ENCODE data around the gene SNAP29.

SNAP29 gene

DNA sequence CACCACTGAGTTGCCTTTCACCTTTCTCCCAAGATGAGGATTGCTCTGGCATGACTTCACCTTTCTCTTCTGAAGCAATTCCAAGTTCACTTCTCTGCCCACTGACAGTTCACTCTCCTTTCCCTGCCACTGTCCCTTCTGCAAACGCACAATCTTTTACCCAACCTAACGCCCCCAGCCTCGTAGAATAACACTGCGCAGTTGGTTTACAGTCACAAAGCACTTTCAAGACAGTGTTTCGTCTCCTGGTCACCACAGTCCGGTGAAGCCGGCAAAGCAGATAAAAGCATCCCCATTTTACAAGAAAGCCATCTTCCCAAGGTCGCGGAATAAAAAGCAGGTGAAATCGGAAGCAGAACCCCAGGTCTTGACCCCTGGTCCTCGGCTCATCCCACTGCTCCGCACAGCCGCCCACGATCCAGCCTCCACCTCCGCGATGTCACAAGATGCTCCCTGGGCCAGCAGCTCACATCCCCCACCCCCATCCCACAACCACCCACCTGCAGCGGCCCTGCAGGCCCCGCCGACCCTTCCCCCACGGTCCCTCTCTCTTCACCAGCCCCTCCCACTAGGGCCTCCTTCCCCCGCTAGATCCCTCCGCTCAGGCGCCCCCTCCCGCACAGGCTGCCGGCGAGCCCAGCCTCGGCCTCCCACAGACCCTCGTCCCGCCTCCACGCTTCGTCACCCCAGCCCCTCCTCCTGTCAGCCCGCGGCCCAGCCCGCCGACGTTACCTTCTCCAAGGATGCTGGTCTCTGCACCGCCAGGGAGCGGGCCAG lies 781 bp upstream of the SNAP29 start:
- peak overlapping the region; percentile 88 for H3K9ac ChIP-seq (ENCODE audit: low read depth, low read length)
- H3K9me3 ChIP-seq (ENCODE audit: insufficient read depth, low read depth, low read length): no peaks in the 10 kb centered on the region
- peaks cover 9% of the 10 kb centered on the region; the same call in 1 of the 2 replicates for H3K4me1 ChIP-seq (ENCODE audit: insufficient read depth, low read length)
- peak overlapping the region; percentile 52 for H3K27ac ChIP-seq (ENCODE audit: low read length)
- H3K4me3 ChIP-seq (ENCODE audit: low read length): peak overlapping the region; percentile 95
- no peaks in the 10 kb centered on the region for H3K36me3 ChIP-seq (ENCODE audit: insufficient read depth, low read depth, low read length)
- peaks cover 8% of the 10 kb centered on the region; the same call in 1 of the 2 replicates for H3K27me3 ChIP-seq (ENCODE audit: insufficient read depth, low read length)

DNA sequence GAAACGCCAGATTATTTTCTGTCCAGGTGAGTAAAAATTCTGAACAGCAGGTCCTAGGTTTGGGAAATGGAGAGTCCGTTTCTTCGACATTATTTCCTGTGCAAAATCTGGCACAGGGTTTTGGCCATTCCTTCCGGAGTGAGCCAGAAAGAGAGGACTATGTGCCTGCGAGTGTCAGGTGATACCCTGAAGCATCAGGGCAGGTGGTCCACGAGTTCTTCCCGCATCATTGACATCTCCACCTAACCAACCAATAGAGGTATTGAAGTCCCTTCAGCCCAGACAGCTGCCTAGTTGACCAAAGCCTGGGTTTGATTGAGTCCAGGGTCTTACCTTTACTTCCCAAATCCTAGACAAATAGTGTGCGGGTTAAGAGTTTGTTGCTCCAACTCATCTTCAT lies 808 bp downstream of the SNAP29 start:
- Histone ChIP-seq H3K27ac (ENCODE audit: low read length) (no peak overlapping the region), H3K27me3 (ENCODE audit: insufficient read depth, low read length) (peaks cover 8% of the 10 kb centered on the region; the same call in 1 of the 2 replicates)

DNA sequence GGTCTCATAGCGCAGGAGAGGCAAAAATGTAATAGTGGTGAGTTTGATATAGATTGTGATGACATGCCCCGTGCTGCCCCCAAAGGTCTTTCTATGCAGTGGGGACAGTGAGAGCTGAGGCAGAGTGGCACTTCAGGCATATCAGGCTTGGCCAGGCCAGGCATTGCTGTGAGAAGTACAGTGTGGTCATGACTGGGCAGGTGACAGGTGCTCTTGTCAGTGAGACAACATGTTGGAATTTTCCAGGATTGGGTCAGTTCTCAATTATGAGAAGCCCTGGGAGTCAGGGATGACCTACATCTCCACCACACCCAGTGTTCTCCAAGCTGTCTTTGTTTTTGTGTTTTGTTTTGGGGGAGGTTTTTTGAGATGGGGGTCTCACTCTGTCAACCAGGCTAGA lies 3.7 kb downstream of the SNAP29 start:
- H3K4me1 ChIP-seq (ENCODE audit: insufficient read depth, low read length): peaks cover 2% of the 10 kb centered on the region

More for the DNA sequence above, 808 bp downstream of the SNAP29 start:
- Histone ChIP-seq H3K36me3 (ENCODE audit: insufficient read depth, low read depth, low read length) (no peaks in the 10 kb centered on the region; the same call in 1 of the 2 replicates), H3K9me3 (ENCODE audit: insufficient read depth, low read depth, low read length) (no peaks in the 10 kb centered on the region), H3K4me3 (ENCODE audit: low read length) (peak overlapping the region; percentile 95), H3K9ac (ENCODE audit: low read depth, low read length) (peak overlapping the region; percentile 71; the same call in 1 of the 2 replicates), H3K4me1 (ENCODE audit: insufficient read depth, low read length) (peaks cover 5% of the 10 kb centered on the region; the same call in 1 of the 2 replicates)

DNA sequence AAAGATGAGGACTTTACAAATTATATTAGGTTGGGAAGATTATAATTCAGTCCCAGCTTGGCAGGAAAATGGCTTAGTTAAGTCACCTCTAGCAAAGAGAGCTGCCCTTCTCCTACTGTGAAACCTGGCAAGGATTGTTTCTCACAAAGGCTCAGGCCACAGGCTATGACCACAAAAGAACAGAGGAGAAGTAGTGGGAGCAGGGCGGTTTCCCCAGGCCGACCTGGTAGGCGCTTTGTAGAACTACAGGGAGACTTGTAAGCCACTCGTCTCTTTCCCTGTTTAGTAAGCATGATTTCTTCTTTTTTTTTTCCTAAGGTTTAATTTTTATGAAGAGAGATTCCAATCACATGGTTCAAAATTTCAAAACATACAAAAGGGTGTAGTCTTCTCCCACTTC lies 4.6 kb downstream of the SNAP29 start:
- H3K4me3 ChIP-seq (ENCODE audit: low read length): no peak overlapping the region
- no peaks in the 10 kb centered on the region; the same call in none of the 2 replicates for H3K36me3 ChIP-seq (ENCODE audit: insufficient read depth, low read depth, low read length)
- peaks cover 4% of the 10 kb centered on the region; the same call in 1 of the 2 replicates for H3K27me3 ChIP-seq (ENCODE audit: insufficient read depth, low read length)
- H3K27ac ChIP-seq (ENCODE audit: low read length): no peak overlapping the region
- H3K9ac ChIP-seq (ENCODE audit: low read depth, low read length): no peak overlapping the region
- no peaks in the 10 kb centered on the region; the same call in 1 of the 2 replicates for H3K4me1 ChIP-seq (ENCODE audit: insufficient read depth, low read length)
- no peaks in the 10 kb centered on the region for H3K9me3 ChIP-seq (ENCODE audit: insufficient read depth, low read depth, low read length)

More for the DNA sequence above, 3.7 kb downstream of the SNAP29 start:
- Histone ChIP-seq H3K9ac (ENCODE audit: low read depth, low read length) (no peak overlapping the region), H3K36me3 (ENCODE audit: insufficient read depth, low read depth, low read length) (no peaks in the 10 kb centered on the region; the same call in none of the 2 replicates), H3K4me3 (ENCODE audit: low read length) (no peak overlapping the region), H3K27ac (ENCODE audit: low read length) (no peak overlapping the region), H3K27me3 (ENCODE audit: insufficient read depth, low read length) (peaks cover 4% of the 10 kb centered on the region; the same call in 1 of the 2 replicates), H3K9me3 (ENCODE audit: insufficient read depth, low read depth, low read length) (no peaks in the 10 kb centered on the region)

DNA sequence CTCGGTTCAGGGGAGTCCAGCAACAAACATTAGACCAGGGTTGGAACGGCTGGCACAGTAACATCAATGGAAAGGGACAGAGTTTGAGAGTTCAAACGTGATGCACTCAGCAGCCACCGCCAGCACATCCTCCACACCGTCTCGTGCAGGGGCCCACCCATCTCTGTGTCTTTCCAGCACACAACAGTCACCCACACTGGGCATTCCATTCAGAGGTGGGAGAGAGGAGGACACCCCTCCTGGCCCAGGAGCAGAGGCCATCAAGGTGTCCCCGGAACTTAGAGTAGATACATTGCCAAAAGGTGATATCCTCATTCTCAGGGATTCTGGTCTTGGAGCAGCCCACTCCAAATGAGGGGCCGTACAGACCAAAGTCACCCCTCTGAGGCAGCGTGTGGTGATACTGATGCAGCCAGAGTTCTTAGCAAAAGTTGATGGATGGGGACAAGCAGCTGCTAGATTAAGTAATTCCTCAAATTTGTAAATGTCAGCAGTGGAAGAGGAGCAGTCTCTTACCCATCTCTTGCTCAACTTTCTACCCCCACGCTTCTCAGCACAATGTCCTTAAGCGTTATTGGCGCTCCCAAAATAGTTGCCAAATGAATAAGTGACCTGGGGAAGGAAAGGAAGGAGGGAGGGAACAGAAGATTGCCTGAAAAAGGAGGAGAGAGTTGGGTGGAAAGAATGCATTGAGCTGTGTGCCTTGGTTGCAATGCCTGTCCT lies 5.5 kb downstream of the SNAP29 start:
- Histone ChIP-seq H3K9me3 (ENCODE audit: insufficient read depth, low read depth, low read length) (no peaks in the 10 kb centered on the region), H3K9ac (ENCODE audit: low read depth, low read length) (no peak overlapping the region), H3K27me3 (ENCODE audit: insufficient read depth, low read length) (peaks cover 4% of the 10 kb centered on the region; the same call in 1 of the 2 replicates), H3K36me3 (ENCODE audit: insufficient read depth, low read depth, low read length) (no peaks in the 10 kb centered on the region; the same call in none of the 2 replicates), H3K27ac (ENCODE audit: low read length) (no peak overlapping the region), H3K4me3 (ENCODE audit: low read length) (no peak overlapping the region), H3K4me1 (ENCODE audit: insufficient read depth, low read length) (no peaks in the 10 kb centered on the region; the same call in 1 of the 2 replicates)

DNA sequence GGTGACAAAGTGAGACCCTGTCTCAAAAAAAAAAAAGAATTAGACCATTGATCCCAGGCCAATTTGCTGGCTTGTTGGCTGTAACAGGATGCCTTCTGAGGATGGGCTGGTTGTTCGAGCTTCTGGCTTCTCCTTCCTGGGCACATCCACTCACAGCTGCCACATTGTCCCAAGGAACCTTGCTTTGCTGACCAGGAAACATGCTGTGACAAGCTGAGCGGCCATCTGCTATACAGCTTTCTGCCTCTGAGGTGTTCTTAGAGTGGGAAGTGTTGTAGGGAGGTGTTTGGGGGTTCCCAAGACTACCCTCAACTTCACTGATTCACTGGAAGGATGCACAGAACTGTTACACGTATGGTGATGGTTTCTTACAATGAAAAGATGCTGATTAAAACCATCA lies 6.5 kb downstream of the SNAP29 start:
- no peak overlapping the region for H3K27ac ChIP-seq (ENCODE audit: low read length)
- H3K4me1 ChIP-seq (ENCODE audit: insufficient read depth, low read length): no peaks in the 10 kb centered on the region; the same call in 1 of the 2 replicates

DNA sequence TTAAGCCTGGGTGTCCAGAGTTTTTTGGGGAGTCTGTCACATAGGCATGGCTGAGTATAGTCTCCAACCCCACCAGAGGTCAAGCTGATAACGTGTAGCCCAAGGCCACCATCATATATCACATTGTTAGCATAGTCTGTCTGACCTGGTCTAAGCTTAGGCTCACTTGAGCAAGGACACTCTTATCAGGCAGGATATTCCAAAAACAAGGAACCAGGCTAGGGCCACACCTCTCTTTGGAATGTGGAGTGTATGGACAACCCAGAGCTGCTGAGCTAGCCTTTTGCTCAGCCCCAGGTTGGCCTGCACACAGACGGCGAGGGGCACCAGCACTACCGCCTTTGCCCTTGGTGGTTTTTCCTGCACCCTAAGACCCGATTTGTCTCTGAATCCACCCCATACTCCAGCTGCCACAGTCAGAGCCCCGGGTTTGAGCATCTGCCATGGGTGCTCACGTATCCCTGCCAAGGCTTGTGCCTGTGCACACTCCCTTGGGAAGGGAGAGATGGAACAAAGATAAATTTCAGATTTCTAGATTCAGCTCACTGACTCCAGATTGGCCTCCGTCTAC lies 7.2 kb downstream of the SNAP29 start:
- Histone ChIP-seq H3K4me3 (ENCODE audit: low read length) (no peak overlapping the region), H3K27ac (ENCODE audit: low read length) (no peak overlapping the region), H3K9ac (ENCODE audit: low read depth, low read length) (no peak overlapping the region), H3K36me3 (ENCODE audit: insufficient read depth, low read depth, low read length) (peaks cover 5% of the 10 kb centered on the region), H3K4me1 (ENCODE audit: insufficient read depth, low read length) (no peaks in the 10 kb centered on the region; the same call in 1 of the 2 replicates), H3K27me3 (ENCODE audit: insufficient read depth, low read length) (no peaks in the 10 kb centered on the region), H3K9me3 (ENCODE audit: insufficient read depth, low read depth, low read length) (no peaks in the 10 kb centered on the region)

More for the DNA sequence above, 6.5 kb downstream of the SNAP29 start:
- Histone ChIP-seq H3K9ac (ENCODE audit: low read depth, low read length) (no peak overlapping the region), H3K4me3 (ENCODE audit: low read length) (no peak overlapping the region), H3K36me3 (ENCODE audit: insufficient read depth, low read depth, low read length) (peaks cover 2% of the 10 kb centered on the region), H3K27me3 (ENCODE audit: insufficient read depth, low read length) (no peaks in the 10 kb centered on the region), H3K9me3 (ENCODE audit: insufficient read depth, low read depth, low read length) (no peaks in the 10 kb centered on the region)

DNA sequence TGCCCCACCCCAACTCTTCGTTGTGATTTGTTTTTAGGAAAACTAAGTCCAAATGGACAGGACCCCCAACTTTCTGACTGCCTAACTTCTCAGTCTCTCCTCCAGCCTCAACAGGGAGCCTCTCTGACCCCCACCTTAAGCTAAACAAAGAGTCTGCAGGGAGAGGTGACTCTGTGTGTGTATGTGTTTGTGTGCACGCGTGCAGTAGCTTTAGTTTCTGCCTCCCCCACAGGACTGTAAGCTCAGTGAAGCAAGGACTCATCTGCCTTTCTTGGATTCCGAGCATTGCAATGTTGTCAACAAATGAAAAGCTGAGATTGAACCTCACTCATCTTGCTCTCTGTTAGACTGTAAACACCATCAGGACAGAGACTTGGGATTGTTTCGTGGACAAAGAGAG lies 7.9 kb downstream of the SNAP29 start:
- no peaks in the 10 kb centered on the region; the same call in 1 of the 2 replicates for H3K4me1 ChIP-seq (ENCODE audit: insufficient read depth, low read length)
- peaks cover 5% of the 10 kb centered on the region for H3K36me3 ChIP-seq (ENCODE audit: insufficient read depth, low read depth, low read length)
- H3K27me3 ChIP-seq (ENCODE audit: insufficient read depth, low read length): no peaks in the 10 kb centered on the region
- no peak overlapping the region for H3K27ac ChIP-seq (ENCODE audit: low read length)
- H3K9me3 ChIP-seq (ENCODE audit: insufficient read depth, low read depth, low read length): no peaks in the 10 kb centered on the region
- no peak overlapping the region for H3K9ac ChIP-seq (ENCODE audit: low read depth, low read length)
- H3K4me3 ChIP-seq (ENCODE audit: low read length): no peak overlapping the region

DNA sequence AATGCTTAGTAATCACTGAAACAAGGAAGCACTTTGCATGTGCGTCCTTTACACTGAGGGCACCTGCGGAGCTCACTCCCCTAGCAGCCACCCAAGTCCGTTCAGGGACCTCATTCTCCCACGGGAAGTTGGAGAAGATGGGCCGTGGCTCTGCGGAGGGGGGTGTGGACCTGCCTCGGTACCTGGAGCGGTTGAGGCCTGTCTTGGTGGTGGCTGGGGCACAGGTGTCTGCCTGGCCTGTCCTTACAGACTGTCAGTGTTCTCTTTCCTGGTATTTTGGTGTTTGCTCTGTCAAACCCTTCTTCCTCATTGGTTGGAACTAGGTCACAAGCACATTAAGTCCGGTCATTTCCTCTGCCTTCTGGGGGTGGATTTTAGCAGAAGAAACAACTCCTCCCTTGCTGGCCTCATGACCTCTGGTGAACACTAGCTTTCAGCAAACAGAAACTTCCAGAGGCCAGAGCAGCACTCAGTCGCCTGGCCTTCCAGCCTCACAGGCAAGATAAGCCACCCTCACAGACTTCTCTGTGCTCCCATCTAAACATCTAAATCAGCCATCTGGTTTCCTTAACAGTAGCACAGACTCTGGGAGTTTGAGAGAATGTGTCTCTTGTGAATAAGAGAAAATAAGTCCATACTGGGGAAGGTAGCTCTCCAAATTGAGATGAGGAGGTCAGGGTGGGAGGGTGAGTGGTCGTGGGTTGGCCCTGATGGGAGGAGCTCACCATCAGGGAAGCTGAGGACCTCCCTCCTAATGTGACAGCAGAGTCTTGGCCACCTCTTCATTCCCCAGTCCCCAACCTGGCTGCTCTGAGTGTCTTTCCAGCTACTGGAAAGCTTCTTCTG lies 8.6 kb downstream of the SNAP29 start:
- H3K4me3 ChIP-seq (ENCODE audit: low read length): no peak overlapping the region
- no peak overlapping the region for H3K27ac ChIP-seq (ENCODE audit: low read length)
- H3K9ac ChIP-seq (ENCODE audit: low read depth, low read length): no peak overlapping the region; the same call in 1 of the 2 replicates
- H3K4me1 ChIP-seq (ENCODE audit: insufficient read depth, low read length): no peaks in the 10 kb centered on the region; the same call in 1 of the 2 replicates
- no peaks in the 10 kb centered on the region for H3K27me3 ChIP-seq (ENCODE audit: insufficient read depth, low read length)
- peaks cover 5% of the 10 kb centered on the region for H3K36me3 ChIP-seq (ENCODE audit: insufficient read depth, low read depth, low read length)
- H3K9me3 ChIP-seq (ENCODE audit: insufficient read depth, low read depth, low read length): no peaks in the 10 kb centered on the region

DNA sequence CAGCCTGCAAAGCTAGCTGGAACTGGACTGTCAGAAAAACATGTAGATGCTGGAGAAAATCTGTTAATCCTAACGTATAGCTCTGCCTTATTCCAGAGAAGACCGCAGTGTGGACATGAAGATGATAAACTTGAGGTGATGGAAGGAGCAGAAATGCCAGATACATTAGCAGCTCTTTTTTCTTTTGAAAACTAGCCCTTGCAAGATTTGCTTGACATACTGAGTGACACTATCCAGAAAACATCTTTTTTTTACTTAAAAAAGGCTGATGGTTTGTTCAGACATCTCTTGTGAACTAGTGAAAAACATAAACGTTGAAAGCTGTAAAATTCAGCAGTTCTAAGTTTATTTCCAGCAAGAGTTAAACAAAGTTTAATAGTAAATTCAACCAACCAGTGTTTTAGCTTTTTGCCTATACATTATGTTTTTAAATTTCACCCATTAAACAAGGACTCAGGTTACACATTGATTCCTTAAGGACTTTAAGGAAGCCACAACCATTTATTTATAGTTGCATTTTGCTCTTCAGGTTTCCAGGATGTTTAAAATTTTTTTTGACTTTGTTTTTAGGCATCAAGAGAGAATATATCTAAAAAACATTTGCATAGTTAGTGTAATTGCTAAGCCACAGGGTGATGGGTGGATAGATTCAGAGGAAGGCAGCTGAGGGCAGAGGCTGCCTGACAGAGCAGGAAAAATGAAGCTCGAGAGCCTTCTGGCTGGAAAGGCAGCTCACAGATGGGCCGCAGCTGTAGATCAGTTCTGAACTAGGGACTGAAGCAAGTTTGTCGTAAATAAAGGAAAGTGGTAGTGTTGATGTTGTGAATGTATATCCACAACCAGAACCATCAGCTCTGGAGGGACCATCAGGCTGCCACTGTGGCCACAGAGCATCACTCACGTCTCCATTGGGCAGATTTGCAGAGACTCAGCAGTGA lies 9.5 kb downstream of the SNAP29 start:
- H3K4me1 ChIP-seq (ENCODE audit: insufficient read depth, low read length): no peaks in the 10 kb centered on the region; the same call in 1 of the 2 replicates
- no peak overlapping the region for H3K4me3 ChIP-seq (ENCODE audit: low read length)
- H3K36me3 ChIP-seq (ENCODE audit: insufficient read depth, low read depth, low read length): peaks cover 5% of the 10 kb centered on the region
- H3K9ac ChIP-seq (ENCODE audit: low read depth, low read length): no peak overlapping the region
- no peaks in the 10 kb centered on the region for H3K27me3 ChIP-seq (ENCODE audit: insufficient read depth, low read length)
- H3K9me3 ChIP-seq (ENCODE audit: insufficient read depth, low read depth, low read length): no peaks in the 10 kb centered on the region
- no peak overlapping the region for H3K27ac ChIP-seq (ENCODE audit: low read length)

All from iPS-20b (cell line).